Natural killer cell (primary cell): Measurements from ENCODE around the gene ZFP62. TPM values are rescaled to one million over a fixed set of nuclear protein-coding genes. Genes with fewer than 3 reads are reported as not detected.
A peak's percentile ranks its signal among the peaks of the same experiment; 100 is the strongest.

Source experiments
- ATAC-seq, 3 donors: fragments of 150-1000 bp in 2 of 3; fragments of 200-7000 bp in 1 of 3; cut with Tn5 transposase; 1 replicate in 1 of 3; 2 replicates in 2 of 3; pipeline ENCODE4 v1.10.0; 2021; ENCODE audit warnings: mild to moderate bottlenecking in 2 of 3, moderate library complexity in 2 of 3
- DNase-seq, 2 donors: peaks; one replicate each; pipeline versions ENCODE4 v3.0.0 to v3.0.0-alpha.2; 2013 to 2021; ENCODE audit warnings: mixed read lengths in 1 of 2
- H3K27ac ChIP-seq: one replicate; pipeline ENCODE4 v1.5.1; 2013; ENCODE audit warnings: mild to moderate bottlenecking, low read length
- H3K27me3 ChIP-seq: one replicate; pipeline ENCODE4 v1.6.1; 2013; ENCODE audit warnings: low read length; ENCODE audit not compliant: control insufficient read depth, insufficient read depth
- H3K36me3 ChIP-seq: one replicate; pipeline ENCODE4 v1.6.1; 2013; ENCODE audit warnings: low read length; ENCODE audit not compliant: control insufficient read depth, insufficient read depth
- H3K4me1 ChIP-seq: one replicate; pipeline ENCODE4 v1.6.1; 2013; ENCODE audit warnings: low read length; ENCODE audit not compliant: control insufficient read depth, insufficient read depth
- H3K4me3 ChIP-seq: one replicate; pipeline ENCODE4 v1.5.1; 2013; ENCODE audit warnings: low read length
- H3K9me3 ChIP-seq: one replicate; pipeline ENCODE4 v1.6.1; 2013; ENCODE audit warnings: low read length; ENCODE audit not compliant: control insufficient read depth, insufficient read depth
- H3K27ac Mint-ChIP-seq, 2 donors: one replicate each; pipeline ENCODE4 v1.8.0; 2022; ENCODE audit warnings: mild to moderate bottlenecking in 2 of 2, mixed read lengths in 2 of 2, moderate library complexity in 1 of 2
- H3K27me3 Mint-ChIP-seq, 2 donors: one replicate each; pipeline ENCODE4 v1.8.0; 2022; ENCODE audit warnings: low read depth in 2 of 2, mixed read lengths in 2 of 2
- H3K36me3 Mint-ChIP-seq: one replicate; pipeline ENCODE4 v1.8.0; 2022; ENCODE audit warnings: mixed read lengths
- H3K4me1 Mint-ChIP-seq, 2 donors: one replicate each; pipeline ENCODE4 v1.8.0; 2022; ENCODE audit warnings: mixed read lengths in 2 of 2
- H3K4me3 Mint-ChIP-seq: one replicate; pipeline ENCODE4 v1.8.0; 2022; ENCODE audit warnings: mild to moderate bottlenecking, moderate library complexity, mixed read lengths
- H3K9me3 Mint-ChIP-seq, 2 donors: one replicate each; pipeline ENCODE4 v1.8.0; 2022; ENCODE audit warnings: mixed read lengths in 2 of 2
- WGBS: methylation state at CpG from one replicate; pipeline ENCODE4 v1.1.7; 2013; ENCODE audit warnings: missing lambda C conversion rate; ENCODE audit not compliant: insufficient coverage; 5-methylcytosine and 5-hydroxymethylcytosine counted together
- intact Hi-C: fragments of 100-400 bp; cut with micrococcal nuclease; formaldehyde crosslinking; loops from one replicate; pipeline ENCODE4 v1.14.2; 2022
- total RNA-seq, 4 donors: library from RNA; stranded (reverse); fragments of 120-200 nt in 1 of 4; gene quantifications; one replicate each; pipeline versions ENCODE4 v1.2.3 to v1.2.4, GENCODE V29; 2013 to 2022
- TF ChIP-seq, protein P1 (sequence below): fragments of 200-600 bp; IDR thresholded peaks from one replicate; pipeline ENCODE4 v1.8.0; 2022; ENCODE audit warnings: antibody characterized with exemption

The ZFP62 gene
- total RNA-seq, 3 donors from 2014 or later (not counting 1 experiment from before 2014, with no cell fraction given) = 16.6 to 21.0 (median 20.3) TPM

DNA sequence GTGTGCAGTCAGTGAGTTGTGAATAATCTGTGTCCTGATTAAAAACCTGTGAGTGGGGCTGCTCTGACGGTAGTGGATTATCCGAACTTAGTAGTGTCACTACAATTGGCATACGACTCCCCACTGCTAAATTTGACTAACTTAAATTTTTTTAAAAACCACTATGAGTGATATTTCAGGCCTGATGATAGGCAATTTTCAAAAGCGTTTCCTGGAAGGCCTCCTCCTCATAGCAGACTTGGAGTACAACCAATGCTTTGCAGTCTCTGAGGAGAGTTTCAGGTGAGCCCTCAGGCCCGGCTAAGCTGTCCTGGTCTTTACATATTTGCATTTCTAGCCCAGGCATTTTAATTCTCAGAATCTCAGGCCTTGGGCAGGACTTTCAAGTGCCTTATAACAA is 48.7 kb upstream of the ZFP62 start:
- TF ChIP-seq, protein P1, sequence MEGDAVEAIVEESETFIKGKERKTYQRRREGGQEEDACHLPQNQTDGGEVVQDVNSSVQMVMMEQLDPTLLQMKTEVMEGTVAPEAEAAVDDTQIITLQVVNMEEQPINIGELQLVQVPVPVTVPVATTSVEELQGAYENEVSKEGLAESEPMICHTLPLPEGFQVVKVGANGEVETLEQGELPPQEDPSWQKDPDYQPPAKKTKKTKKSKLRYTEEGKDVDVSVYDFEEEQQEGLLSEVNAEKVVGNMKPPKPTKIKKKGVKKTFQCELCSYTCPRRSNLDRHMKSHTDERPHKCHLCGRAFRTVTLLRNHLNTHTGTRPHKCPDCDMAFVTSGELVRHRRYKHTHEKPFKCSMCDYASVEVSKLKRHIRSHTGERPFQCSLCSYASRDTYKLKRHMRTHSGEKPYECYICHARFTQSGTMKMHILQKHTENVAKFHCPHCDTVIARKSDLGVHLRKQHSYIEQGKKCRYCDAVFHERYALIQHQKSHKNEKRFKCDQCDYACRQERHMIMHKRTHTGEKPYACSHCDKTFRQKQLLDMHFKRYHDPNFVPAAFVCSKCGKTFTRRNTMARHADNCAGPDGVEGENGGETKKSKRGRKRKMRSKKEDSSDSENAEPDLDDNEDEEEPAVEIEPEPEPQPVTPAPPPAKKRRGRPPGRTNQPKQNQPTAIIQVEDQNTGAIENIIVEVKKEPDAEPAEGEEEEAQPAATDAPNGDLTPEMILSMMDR = no peak
- no peak for DNase-seq
- Mint-ChIP-seq H3K27me3 (peaks cover 8 to 10% of the 10 kb centered on the region in 2 donors), H3K9me3 (no peaks in the 10 kb centered on the region), H3K36me3 (no peaks in the 10 kb centered on the region), H3K4me1 (no peaks in the 10 kb centered on the region), H3K27ac (no peak overlapping the region), H3K4me3 (no peak overlapping the region)
- H3K36me3 ChIP-seq = no peaks in the 10 kb centered on the region
- H3K4me3 ChIP-seq = no peak overlapping the region
- 84% methylated on average over 5 of the region's 5 CpGs for WGBS
- no peak for ATAC-seq
- no peak overlapping the region for H3K27ac ChIP-seq
- no peaks in the 10 kb centered on the region for H3K4me1 ChIP-seq
- H3K9me3 ChIP-seq = no peaks in the 10 kb centered on the region
- H3K27me3 ChIP-seq = peaks cover 2% of the 10 kb centered on the region
- intact Hi-C loops = no loop called here

DNA sequence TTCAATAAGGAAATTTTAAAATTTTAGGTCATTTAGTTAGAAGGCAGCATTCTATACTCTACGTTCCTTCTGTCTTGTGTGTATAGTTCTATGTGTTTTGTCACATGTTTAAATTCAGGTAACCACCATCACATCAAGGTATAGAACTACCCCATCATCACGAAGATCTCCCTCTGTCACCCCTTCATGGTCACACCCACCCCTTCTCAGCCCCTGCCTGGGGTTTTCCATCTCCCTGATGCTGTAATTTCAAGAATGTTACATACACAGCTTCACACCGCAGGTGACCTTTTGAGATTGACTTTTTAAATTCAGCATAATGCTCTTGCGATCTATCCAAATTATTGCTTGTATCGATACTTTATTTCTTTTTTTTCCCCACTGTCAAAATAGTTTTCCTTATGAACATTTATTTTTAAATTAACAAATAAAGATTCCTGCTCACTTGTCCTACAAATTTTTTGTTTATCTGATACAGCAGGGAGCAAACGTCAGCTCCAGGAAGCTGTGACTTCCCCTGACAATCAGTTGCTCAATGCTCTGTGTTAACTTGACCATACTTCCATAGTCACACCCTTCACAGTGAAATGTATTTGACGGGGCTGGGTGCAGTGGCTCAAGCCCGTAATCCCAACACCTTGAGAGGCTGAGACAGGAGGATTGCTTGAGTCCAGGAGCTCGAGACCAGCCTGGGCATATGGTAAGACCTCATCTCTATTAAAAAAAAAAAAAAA is 48.1 kb upstream of the ZFP62 start:
- H3K4me1 ChIP-seq = no peaks in the 10 kb centered on the region

DNA sequence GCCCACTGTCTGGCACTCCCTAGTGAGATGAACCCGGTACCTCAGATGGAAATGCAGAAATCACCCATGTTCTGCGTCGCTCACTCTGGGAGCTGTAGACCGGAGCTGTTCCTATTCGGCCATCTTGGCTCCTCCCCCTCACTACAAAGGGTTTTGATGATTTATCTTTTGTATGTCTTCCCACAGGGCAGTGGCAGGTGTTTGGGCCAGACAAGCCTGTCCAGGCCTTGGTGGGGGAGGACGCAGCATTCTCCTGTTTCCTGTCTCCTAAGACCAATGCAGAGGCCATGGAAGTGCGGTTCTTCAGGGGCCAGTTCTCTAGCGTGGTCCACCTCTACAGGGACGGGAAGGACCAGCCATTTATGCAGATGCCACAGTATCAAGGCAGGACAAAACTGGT is 47.3 kb upstream of the ZFP62 start:
- ATAC-seq (no peak), DNase-seq (no peak)
- WGBS = 95% methylated on average over 9 of the region's 9 CpGs
- H3K9me3 ChIP-seq = no peaks in the 10 kb centered on the region
- Mint-ChIP-seq H3K9me3 (no peaks in the 10 kb centered on the region), H3K36me3 (no peaks in the 10 kb centered on the region), H3K27me3 (peaks cover 8 to 10% of the 10 kb centered on the region in 2 donors), H3K4me1 (no peaks in the 10 kb centered on the region), H3K4me3 (no peak overlapping the region), H3K27ac (no peak overlapping the region)
- no peaks in the 10 kb centered on the region for H3K36me3 ChIP-seq
- no peak overlapping the region for H3K27ac ChIP-seq
- no peak overlapping the region for H3K4me3 ChIP-seq
- TF ChIP-seq, protein P1 = no peak
- peaks cover 2% of the 10 kb centered on the region for H3K27me3 ChIP-seq
- no peaks in the 10 kb centered on the region for H3K4me1 ChIP-seq
- intact Hi-C loops = no loop called here

More for the DNA sequence above, 48.1 kb upstream of the ZFP62 start:
- 69% methylated on average over 7 of the region's 9 CpGs for WGBS
- no peak overlapping the region for H3K27ac ChIP-seq
- intact Hi-C loops = no loop called here
- Mint-ChIP-seq H3K27ac (no peak overlapping the region), H3K36me3 (no peaks in the 10 kb centered on the region), H3K4me3 (no peak overlapping the region), H3K27me3 (peaks cover 8 to 10% of the 10 kb centered on the region in 2 donors), H3K9me3 (no peaks in the 10 kb centered on the region), H3K4me1 (no peaks in the 10 kb centered on the region)
- DNase-seq (no peak), ATAC-seq (peak in 1 of 3 donors; percentile 57)
- no peaks in the 10 kb centered on the region for H3K36me3 ChIP-seq
- TF ChIP-seq, protein P1 = no peak
- H3K27me3 ChIP-seq = peaks cover 2% of the 10 kb centered on the region
- no peaks in the 10 kb centered on the region for H3K9me3 ChIP-seq
- no peak overlapping the region for H3K4me3 ChIP-seq
